ENCODE measurements around the gene CPSF7.

GRCh38 chr11:61370349-61371005, 59.3 kb downstream of the CPSF7 start:
- TF ChIP-seq GATA2 (IDR thresholded peaks at IDR 0.05; ENCODE audit: low read depth, low read length): no peak
- TF ChIP-seq GATA3 (IDR thresholded peaks at IDR 0.05; ENCODE audit: low read depth, low read length): no peak

All from SH-SY5Y (cell line).